Measurements from ENCODE around the gene MS4A10.
"Not testable (repeated sequence)": the region's sequence is repeated elsewhere in the genome, so short reads cannot be mapped to it uniquely, and the experiment has no call there.

The MS4A10 gene

DNA sequence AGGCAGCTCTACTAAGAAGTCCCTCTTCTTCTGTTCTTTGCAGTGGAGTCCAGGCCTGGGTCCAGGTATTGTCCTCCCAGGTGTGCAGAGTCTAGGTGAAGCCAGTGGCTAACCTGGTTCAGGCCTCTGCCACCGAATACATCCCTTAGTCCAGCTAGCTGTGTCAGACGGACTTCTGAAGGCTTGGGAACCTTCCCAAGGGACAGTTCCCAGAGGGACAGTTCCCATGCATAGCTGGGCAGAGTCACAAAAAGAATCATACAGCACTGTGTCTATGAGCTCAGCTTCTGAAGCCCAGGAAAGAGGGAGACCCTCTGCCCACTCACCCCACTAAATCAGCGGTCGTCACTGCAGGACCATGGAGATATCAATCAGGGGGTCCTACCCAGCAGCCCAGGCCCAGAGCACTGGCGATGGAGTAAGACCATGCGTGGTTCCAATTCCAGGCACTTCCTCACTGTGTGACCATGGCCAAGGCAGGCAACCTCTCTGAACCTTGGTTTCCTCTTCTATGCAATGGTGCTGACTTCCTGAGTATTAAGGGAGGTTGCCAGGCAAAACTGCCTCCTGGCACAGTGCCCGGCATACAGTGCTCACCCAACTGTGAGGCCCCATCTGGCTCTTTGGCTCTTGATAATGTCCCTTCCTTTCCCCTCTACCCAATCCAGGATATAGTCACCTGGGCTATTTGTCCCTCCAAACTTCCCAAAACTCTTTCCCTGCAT lies 3.4 kb downstream of the MS4A10 start:
- no peak for DNase-seq

DNA sequence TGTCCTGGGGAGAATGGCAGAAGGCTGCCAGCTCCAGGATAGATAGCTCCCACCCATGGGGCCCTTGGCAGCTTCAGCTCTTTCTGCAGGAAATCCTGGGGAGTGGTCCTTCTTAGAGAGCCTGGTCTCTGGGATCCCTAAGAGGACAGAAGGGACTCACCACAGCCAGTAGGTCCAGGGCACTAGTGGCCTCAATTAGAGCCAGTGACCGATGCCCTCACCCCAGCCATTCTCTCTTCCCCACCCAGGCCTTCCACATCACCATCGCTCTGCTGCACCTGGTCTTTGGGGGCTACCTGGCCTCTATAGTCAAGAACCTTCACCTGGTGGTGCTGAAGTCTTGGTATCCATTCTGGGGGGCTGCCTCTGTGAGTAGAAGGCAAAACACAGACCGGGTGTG lies 5.6 kb downstream of the MS4A10 start:
- DNase-seq, result no peak

DNA sequence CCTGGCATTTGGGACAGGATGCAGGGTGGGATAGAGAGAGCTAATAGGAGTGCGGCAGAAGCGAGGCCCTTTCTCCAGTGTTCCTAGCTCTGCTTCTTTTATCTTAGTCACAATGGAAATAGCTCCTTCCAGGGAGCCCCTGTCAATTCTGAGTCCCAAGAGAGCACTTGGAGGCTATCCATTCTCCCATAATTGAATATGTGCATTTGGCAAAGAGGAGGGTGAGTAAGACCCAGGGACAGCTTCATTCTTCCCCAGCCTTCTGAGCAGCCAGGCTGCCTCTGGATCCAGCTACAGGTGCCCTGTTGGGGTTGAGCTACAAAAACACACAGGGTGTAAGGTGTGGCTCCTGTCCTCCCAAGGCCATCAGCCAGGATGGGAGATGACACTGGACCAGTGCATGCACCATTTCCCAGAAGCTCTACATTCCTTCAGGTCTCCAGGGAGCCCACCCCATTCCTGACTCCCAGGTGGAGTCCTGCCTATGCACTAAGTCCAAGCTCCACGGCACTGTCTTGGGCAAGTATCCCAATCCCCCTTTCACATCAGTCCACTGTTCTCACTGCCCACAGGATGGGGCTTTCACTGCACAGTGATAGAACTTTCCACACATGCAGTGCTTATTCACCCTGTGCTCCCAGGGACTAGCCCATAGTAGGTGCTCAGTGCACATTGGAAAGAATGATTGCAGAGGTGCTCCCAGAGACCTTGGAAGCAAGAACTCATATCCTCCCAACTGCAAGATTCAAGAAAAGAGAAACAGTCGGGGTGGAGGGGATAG lies 6.2 kb downstream of the MS4A10 start:
- DNase-seq, result no peak

DNA sequence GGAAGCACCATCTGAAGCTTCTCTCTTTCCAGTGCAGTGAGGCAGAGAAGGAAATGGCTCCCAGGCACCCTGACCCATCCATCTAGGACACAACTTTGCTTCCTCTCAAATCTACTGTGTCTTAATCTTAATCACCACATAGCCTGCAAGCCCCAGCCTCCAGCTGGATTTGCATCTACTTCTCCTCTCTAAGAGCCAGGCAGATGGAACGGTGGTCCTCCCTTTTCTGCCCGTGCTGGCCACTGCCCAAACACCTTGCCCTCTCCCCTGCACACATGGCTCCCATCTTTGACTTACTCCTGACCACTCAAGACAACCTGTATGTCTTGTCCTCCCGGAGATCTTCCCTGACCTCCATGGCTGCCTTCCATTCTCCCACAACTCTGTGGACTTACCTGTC lies 7.4 kb downstream of the MS4A10 start:
- DNase-seq, result no peak

DNA sequence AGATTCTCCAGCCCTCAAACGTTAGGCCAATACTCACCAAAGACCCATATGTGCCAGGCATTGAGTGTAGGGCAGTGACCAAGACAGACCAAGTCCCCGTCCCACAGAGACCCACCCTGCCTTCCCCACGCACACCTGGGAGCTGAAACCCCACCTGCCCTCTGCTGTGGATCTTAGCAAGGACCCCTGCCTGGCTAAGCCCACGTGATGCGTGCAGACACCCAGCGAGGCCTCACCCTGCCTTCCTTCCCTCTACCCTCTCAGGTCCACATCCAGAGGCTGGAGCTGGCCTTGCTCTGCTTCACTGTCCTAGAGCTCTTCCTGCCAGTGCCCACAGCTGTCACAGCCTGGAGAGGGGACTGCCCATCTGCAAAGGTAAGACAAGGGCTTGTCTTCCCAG lies 10.2 kb downstream of the MS4A10 start:
- no peak for DNase-seq

DNA sequence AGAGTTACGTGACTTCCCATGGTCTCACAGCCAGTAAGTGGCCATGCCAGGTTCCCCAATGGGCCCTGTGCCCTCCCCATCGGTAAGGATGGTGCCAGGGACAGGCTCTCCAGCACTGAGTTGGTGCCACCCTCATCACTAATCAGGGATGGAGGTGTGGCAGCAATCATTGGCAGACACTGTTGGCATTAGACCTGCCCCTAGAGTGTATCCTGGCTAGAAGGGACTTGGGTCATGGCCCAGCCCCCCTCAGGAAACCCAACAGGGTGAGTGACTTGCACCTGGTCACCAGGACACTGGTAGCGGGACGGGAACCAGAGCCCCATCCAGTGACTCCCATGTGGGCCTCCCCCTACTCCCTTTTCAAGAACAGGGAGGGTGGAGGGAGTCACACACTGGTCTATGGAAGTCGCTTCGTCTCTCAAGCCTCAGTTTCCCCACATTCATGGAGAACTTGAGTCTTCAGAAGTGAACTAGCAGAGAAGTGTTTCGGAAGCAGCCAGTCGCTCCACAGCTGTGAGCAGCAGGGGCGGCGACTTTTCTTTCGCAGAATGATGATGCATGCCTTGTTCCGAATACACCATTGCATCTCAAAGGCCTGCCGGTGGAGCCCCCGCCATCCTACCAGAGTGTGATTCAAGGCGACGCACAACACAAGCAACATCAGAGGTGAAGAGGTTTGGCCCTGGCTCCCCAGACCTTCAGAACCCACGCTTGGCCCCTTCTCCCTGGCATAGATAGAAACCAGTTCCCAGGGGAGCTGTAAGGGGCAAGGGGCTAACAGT lies 12.9 kb downstream of the MS4A10 start:
- no peak for DNase-seq

DNA sequence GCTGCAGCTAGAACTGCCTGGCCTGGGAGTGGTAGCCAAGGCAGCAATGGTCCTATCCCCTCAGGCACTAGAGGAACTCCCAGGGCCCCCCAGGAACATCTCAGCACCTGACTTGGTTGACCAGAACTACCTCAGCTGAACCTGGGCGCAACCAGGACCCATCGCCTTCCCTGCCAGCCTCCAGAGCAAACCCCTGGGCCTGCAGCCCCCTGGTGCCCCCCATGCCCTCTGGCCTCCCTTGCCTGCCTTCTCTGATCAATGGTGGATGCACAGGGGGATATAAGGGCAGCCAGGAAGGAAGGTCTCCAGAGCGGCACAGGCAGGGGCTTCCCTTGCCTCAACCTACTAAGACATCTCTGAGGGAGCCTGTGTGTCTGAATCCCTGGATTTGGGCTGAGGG lies 13.5 kb downstream of the MS4A10 start:
- no peak for DNase-seq

DNA sequence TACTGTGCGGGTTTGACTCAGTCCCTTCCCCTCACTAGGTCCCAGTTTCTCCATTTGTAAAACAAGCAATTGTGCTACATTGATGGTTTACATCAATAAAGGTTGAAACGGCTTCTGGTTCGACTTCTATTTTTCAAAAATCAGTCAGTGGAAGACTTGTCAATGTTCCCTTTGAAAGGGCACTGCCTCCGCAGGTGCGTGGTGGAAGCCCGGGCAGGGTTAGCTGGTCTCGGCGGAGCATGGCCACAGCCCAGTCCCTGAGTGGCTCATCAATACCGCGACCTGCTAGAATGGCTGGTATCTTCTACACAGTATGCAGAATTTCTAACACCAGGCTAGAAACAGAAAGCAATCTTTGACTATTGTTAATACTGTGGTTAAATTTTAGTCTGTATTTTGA lies 16.1 kb downstream of the MS4A10 start:
- DNase-seq, result no peak

DNA sequence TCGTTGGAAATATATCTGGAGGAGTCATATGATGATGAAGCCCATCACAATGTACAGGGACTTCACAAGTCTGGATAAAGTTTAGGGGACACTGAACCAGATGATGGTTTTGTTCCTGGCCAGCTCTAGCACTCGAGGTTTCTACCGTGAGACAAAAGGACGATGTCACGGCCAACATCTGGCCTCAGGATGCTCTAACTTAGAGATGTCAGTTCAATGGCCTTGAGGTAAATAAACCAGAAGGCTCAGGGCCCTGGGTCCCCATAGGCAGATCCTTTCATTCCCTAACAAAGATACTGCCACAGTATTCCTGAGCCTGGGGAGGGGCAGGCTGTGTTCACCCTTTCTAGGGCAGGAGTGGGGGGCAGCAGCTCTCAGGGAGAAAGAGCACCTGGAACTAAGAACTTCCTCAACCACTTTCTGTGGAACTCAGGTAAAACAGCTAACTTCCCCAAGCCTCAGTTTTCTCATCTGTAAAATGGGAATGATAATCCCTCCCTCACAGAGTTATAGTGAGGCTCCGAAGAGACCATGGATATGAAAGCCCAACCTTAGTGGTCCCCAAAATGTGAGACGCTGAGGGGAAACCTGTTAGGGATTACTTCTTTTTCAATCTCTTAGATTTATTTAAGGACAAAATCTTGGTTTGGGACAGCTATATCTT lies 18.3 kb downstream of the MS4A10 start:
- DNase-seq, result no peak

DNA sequence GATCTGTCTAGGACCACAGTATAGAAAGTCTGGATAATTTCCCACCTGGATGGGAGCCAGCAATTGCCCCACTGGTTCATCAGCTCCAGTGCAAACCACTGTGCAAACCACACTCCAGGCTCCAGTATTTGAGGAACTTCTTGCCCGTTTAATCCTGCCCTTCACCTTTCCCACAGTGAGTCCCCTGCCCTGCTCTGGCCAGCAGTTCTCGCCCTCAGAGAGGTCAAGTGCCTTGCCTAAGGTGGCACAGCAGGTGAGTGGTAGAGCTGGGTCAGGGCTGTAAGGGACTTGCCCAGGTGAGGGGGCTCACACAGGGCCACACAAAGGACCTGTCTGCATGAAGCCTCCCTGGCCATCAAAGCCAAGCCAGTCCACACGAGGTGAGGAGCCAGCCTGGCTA lies 24.1 kb downstream of the MS4A10 start:
- no peak for DNase-seq

DNA sequence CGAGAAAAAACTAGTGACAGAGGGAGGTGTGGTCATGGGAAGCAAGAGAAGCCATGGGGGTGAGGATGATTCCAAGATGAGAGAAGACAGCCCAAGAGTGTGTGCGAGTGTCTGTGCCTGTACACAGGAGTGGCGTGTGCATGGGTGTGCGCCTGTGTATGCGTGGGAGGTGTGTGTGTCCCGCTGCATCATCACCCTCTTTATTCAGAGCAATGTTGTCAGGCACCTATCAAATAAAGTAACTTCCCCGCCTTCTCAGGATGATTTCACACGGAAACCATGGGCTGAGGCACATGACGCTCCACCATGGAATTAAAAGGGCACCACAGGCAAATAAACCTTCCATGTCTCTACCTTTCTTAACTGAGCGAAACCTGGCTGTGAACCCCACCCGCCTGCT lies 24.6 kb downstream of the MS4A10 start:
- DNase-seq, result no peak

DNA sequence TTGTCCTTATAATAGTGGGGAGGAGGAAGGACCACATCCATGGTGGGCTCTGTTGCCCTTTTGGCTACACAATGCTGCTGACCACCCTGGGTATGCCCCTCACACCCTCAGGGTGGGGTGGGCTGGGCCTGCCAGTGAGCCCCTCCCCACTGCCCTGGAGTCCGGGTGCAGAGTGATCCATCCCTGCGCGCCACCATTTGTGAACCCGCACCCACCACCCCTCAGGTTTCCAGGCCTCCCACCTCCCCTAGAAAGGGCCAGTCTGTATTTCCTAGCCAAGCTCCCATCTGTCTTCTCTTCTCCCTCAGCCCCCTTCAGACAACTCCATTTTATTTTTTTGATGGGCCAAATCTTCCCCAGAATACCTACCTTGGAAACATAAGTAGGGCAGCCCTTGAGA lies 25.0 kb downstream of the MS4A10 start:
- DNase-seq, result no peak

DNA sequence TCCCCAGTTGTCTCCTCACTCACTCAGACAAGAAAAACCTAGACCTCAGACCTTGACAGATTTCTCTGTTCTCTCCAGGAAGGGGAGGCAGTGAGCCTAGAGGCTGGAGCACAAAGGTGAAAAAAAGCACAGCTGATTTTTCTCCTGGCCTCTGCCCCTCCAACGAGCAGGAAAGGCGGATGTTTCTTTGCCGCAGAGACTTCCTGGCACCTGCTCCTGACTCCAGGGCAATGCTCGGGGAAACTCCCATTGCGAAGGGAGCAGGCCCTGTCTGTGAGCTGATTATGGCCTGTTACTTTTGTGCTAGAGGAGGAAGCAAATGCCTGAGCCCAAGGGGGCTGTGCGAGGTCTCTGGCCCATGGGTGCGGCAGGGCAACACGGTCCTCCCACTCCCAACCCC lies 25.4 kb downstream of the MS4A10 start:
- no peak for DNase-seq

DNA sequence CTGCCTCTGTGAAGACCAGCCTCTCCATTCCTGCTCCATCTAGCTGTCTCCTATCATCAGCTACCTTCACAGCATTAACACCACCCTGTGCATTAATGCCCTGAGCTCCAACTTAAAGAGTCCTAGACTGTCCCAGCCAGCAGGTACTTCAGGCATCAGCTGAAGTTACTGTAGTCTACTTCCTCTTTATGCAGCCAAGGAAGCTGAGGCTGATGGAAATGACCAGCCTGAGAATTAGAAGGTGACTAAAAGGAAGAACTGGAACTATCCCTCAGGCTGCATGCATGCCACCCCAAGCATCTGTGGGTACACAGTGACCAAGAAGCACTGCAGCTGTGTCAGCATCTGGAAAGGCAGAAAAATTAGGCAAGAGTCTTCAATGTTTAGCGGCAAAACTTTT lies 28.2 kb downstream of the MS4A10 start:
- no peak for DNase-seq

DNA sequence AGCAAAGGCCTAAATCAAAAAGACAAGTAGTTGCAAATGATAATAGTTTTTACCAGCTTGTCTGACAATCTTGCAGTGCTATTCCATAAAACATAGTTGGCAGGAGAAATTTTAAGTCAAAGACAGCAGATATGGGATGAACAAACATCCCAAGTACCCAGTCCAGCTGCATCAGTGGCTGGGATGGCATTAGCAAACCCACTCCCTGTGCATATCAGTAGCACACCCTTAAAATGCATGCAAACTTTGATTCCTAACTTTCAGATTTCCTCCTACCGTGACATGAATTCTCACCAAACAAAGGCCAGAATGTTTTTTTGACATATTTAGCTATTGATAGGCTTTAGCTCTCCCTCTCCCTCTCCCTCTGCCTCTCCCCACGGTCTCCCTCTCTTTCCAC lies 29.0 kb downstream of the MS4A10 start:
- no peak for DNase-seq

DNA sequence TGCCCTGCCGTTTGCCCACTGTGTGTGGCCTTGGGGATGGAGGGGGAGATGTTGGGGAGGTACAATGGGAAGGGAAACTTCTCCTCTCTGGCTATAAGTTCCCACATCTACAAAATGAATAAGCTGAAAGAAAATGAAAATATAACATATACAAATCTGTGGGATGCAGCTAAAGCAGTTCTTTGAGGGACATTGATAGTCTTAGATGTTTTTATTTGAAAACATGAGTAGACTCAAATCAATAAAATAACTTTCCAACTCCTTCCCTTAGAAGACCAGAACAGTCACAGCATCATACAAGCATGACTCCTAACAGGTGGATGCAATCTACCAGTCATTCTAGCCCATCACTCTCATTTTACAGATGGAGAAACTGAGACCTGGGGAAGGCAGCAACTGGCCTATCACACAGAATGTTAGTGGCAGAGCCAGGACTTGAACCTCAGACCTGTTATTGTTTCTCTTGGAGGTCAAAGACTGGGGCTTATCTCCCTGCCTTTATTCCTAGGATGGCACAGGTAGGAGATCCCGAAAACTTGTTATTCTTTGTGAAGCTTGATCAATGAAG lies 31.5 kb downstream of the MS4A10 start:
- no peak for DNase-seq

DNA sequence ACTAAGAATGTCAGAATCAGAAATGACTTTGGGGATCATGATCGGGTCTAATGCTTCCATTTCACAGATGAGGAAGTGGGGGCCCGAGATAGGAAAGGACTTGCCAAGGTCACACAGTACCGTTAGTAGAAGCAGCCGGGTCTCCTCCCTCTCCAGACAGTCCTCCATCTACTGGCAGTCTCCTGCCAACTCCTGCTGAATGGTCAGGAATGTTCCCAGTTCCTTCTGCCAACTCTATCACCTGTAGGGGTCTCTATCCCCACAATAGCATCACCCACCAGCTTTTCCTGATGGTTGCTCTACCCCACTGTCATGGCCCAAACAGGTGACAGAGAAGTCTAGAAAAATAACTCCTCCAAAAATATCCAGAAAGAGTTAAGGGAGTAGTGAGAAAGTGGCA lies 32.9 kb downstream of the MS4A10 start:
- DNase-seq, result no peak

DNA sequence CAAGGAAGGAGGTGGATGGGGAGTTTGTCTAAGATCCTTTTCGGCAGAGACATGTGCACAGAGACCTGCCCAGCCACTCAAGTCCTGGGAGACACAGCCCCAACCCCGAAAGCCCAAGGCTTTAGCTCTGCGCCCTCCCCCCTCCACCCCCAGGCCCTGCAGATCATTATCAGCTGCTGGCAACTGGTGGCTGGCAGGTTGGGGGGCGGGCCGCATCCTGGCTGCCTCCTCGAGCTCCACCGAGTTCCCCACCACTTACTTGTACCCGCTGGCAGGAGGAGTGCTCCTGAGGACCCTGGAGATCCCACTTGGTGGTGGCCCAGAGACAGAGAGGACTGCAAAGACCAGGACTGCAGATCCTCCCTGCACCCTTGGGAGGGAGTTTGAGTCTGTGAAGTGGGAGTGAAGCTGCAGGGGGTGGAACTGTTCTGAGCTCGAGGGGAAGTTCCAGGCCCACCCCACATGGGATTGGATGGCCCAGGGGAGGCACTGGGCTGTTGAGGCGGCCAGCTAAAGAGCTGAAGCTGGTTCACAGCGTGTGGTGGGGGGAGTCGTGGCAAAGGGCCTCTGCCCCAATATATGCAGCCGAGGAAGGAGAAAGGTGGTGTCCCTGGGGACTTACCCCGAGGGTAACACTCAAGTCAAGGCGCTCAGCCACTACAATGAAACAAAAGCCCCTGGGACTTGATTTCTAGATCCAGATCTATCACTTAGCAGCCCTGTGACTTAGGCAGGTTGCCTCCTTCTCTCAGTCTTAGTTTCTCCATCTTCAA lies 36.9 kb downstream of the MS4A10 start:
- DNase-seq, result no peak

DNA sequence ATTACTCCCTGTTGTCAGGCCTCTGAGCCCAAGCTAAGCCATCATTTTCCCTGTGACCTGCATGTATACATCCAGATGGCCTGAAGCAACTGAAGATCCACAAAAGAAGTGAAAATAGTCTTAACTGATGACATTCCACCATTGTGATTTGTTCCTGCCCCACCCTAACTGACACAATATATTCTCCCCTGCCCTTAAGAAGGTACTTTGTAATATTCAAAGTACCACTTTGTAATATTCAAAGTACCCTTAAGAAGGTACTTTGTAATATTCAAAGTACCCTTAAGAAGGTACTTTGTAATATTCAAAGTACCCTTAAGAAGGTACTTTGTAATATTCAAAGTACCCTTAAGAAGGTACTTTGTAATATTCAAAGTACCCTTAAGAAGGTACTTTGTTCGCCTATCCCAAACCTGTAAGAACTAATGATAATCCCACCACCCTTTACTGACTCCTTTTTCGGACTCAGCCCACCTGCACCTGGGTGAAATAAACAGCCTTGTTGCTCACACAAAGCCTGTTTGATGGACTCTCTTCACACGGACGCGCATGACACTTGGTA lies 38.7 kb downstream of the MS4A10 start:
- not testable (repeated sequence) for DNase-seq

DNA sequence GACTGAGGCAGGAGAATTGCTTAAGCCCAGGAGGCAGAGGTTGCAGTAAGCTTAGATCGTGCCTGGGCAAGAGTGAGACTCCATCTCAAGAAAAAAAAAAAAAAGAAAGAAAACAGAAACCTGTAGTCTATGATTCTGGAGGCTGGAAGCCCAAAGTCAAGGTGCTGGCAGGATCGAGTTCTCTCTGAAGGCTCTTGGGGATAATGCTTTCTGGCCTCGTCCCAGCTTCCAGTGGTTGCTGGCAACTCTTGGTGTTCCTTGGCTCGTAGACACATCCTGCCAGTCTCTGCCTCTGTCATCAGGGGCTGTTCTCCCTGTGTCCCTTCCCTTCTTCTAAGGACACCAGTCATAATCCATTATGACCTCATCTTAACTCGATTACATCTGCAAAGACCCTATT lies 40.0 kb downstream of the MS4A10 start:
- DNase-seq, result no peak

DNA sequence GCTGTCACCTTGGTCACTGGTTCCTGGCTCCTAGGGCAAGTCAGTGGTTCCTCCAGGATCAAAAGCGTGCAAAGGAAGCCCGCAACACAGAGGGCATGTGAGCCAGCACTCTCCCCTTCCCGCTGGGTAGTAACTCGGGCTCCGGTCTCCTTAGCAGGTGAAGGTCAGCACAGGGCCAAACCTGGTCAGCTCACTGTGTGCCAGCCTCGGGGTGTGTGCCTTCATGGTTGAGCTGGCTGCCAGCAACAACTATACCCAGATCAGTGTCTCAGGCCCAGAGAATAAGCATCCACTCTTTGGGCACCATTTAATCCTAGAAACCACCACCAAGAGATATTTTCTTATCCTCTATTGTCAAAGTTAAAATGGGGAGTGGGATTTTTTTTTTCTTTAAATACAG lies 40.7 kb downstream of the MS4A10 start:
- DNase-seq, result no peak

Data from activated CD4-positive, alpha-beta T cell treated with anti-CD3 and anti-CD28 coated beads, Interleukin-2, amount 50 U/mL, for 4 hours (primary cell).